ENCODE measurements around the gene TRIOBP. TPM values are rescaled to one million over a fixed set of nuclear protein-coding genes. Genes with fewer than 3 reads are reported as not detected.

The TRIOBP gene
- total and polyA plus RNA-seq, 2 donors (not counting 3 experiments of a cell fraction or from before 2014, with no cell fraction given) = 60.6 to 104 TPM

DNA sequence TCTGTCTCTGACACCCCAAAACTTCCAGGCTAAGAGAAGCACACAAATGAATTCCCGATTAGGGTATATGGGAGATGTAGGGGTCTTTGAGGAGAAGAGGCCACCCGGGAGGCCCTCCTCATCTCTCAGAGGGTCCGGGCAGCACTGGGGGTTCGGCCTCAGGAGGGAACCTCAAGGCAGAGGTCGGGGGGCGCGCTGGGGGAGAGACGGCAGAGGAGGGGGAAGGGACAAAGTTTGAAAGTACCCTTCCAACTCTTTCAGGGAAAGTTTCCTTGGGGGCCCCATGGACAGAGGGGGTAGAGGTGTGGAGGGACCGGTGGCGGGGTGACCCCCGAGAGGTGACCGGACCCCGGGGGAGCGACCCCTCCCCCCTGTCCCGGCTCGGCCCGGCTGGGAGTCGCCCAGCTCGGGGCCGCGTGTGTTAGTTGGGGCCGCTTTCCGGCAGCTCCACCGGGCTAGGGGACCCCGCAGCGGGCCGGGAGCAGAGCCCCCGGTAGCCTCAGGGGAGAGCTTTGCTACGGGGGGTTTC lies 107.6 kb downstream of the TRIOBP start:
- Histone ChIP-seq H3K9me1 (replicated peaks; ENCODE audit: control insufficient read depth, extremely low read depth, insufficient read depth, low read length) (no peaks in the 10 kb centered on the region), H3K27ac (ENCODE audit: insufficient read depth, low read depth, low read length) (peak overlapping the region; percentile 78), H3K9ac (replicated peaks; ENCODE audit: extremely low read depth, insufficient read depth, low read length) (peak overlapping the region; percentile 95), H4K20me1 (replicated peaks; ENCODE audit: control insufficient read depth, extremely low read depth, insufficient read depth, low read length) (no peaks in the 10 kb centered on the region), H3K4me2 (ENCODE audit: insufficient read depth, low read length) (peak overlapping the region; percentile 50), H3K79me2 (ENCODE audit: control insufficient read depth, insufficient read depth, low read length) (peaks cover 13% of the 10 kb centered on the region), H3K27me3 (ENCODE audit: control insufficient read depth in 2 of 2, insufficient read depth in 2 of 2, low read length in 2 of 2) (no peaks in the 10 kb centered on the region), H3K4me1 (ENCODE audit: control insufficient read depth, extremely low read depth, insufficient read depth, low read length) (peaks cover 36% of the 10 kb centered on the region), H3K4me3 (replicated peaks in 1 of 3; ENCODE audit: insufficient read depth in 1 of 3, low read depth in 1 of 3, low read length in 3 of 3) (peak overlapping the region in 2 of 3 experiments; percentile 66 to 79), H3K36me3 (ENCODE audit: control insufficient read depth in 2 of 2, extremely low read depth in 1 of 2, insufficient read depth in 2 of 2, low read length in 2 of 2) (no peaks in the 10 kb centered on the region), H3K9me3 (replicated peaks; ENCODE audit: control insufficient read depth, insufficient read depth, low read length) (no peaks in the 10 kb centered on the region), H2AFZ (ENCODE audit: low read depth, low read length) (peak overlapping the region; percentile 27)
- DNase-seq (ENCODE audit: low read depth, low spot score) = no peak
- TSS peak; percentile 95 for BruUV-seq (replicated peaks)
- CTCF ChIA-PET = interaction anchor here (0.9 to 1.1 kb wide), 3 partner anchors 14 to 198 kb away, joined by 3 to 7 read pairs (median 3); no protein-coding TSS in a partner anchor
- TF ChIP-seq POLR2A (IDR thresholded peaks at IDR 0.05; ENCODE audit: low read depth, low read length) (no peak), EZH2 (IDR thresholded peaks at IDR 0.05; ENCODE audit: borderline replicate concordance, low read depth, low read length, severe bottlenecking) (no peak), GATA2 (IDR thresholded peaks at IDR 0.05; ENCODE audit: insufficient read depth, insufficient read length, low read depth, low read length) (no peak), JUN (IDR thresholded peaks at IDR 0.05; ENCODE audit: borderline replicate concordance, insufficient read depth, insufficient read length, low read depth) (no peak), POLR2AphosphoS5 (IDR thresholded peaks at IDR 0.05; ENCODE audit: insufficient read depth, low read depth, low read length) (no peak), MYC (IDR thresholded peaks at IDR 0.05; ENCODE audit: low read depth, low read length) (no peak), FOS (IDR thresholded peaks at IDR 0.05; ENCODE audit: borderline replicate concordance, insufficient read depth, low read length) (no peak)
- TF ChIP-seq, protein P1, sequence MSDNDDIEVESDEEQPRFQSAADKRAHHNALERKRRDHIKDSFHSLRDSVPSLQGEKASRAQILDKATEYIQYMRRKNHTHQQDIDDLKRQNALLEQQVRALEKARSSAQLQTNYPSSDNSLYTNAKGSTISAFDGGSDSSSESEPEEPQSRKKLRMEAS (IDR thresholded peaks at IDR 0.05; ENCODE audit: insufficient read depth, insufficient read length) = no peak
- TF ChIP-seq, protein P2, sequence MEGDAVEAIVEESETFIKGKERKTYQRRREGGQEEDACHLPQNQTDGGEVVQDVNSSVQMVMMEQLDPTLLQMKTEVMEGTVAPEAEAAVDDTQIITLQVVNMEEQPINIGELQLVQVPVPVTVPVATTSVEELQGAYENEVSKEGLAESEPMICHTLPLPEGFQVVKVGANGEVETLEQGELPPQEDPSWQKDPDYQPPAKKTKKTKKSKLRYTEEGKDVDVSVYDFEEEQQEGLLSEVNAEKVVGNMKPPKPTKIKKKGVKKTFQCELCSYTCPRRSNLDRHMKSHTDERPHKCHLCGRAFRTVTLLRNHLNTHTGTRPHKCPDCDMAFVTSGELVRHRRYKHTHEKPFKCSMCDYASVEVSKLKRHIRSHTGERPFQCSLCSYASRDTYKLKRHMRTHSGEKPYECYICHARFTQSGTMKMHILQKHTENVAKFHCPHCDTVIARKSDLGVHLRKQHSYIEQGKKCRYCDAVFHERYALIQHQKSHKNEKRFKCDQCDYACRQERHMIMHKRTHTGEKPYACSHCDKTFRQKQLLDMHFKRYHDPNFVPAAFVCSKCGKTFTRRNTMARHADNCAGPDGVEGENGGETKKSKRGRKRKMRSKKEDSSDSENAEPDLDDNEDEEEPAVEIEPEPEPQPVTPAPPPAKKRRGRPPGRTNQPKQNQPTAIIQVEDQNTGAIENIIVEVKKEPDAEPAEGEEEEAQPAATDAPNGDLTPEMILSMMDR (IDR thresholded peaks at IDR 0.05; ENCODE audit: extremely low read depth in 1 of 2, insufficient read depth in 1 of 2, low read depth in 1 of 2, low read length in 2 of 2) = no peak
- POLR2A ChIA-PET = interaction anchor here (0.5 to 1.1 kb wide), 3 partner anchors 14 to 385 kb away, joined by 3 to 5 read pairs (median 4); no protein-coding TSS in a partner anchor
- FAIRE-seq = no peak
- intact Hi-C loops (cut with micrococcal nuclease) = no loop called here
- dilution Hi-C loops (cut with MboI; ENCODE audit: extremely low pct_ligation_motif_present, low sequenced_read_pairs) = no loop called here

Measured in endothelial cell of umbilical vein (primary cell).